ENCODE results near the gene SLC24A3.

Gene SLC24A3

GRCh38 chr20:19739351-19739750 is 526.9 kb downstream of the SLC24A3 start:
- TF ChIP-seq, protein P1, sequence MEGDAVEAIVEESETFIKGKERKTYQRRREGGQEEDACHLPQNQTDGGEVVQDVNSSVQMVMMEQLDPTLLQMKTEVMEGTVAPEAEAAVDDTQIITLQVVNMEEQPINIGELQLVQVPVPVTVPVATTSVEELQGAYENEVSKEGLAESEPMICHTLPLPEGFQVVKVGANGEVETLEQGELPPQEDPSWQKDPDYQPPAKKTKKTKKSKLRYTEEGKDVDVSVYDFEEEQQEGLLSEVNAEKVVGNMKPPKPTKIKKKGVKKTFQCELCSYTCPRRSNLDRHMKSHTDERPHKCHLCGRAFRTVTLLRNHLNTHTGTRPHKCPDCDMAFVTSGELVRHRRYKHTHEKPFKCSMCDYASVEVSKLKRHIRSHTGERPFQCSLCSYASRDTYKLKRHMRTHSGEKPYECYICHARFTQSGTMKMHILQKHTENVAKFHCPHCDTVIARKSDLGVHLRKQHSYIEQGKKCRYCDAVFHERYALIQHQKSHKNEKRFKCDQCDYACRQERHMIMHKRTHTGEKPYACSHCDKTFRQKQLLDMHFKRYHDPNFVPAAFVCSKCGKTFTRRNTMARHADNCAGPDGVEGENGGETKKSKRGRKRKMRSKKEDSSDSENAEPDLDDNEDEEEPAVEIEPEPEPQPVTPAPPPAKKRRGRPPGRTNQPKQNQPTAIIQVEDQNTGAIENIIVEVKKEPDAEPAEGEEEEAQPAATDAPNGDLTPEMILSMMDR (IDR thresholded peaks at IDR 0.05; ENCODE audit: low read length, missing control alignments), result no peak
- DNase-seq (ENCODE audit: low read depth), result no peak
- no peak overlapping the region for H3K4me3 ChIP-seq (replicated peaks; ENCODE audit: low read depth, low read length)

- DNase-seq (ENCODE audit: low read depth), result no peak
- no peak overlapping the region for H3K4me3 ChIP-seq (replicated peaks; ENCODE audit: low read depth, low read length)
- TF ChIP-seq, protein P1 (IDR thresholded peaks at IDR 0.05; ENCODE audit: low read length, missing control alignments), result no peak
Measured at GRCh38 chr20:19740512-19740911, 528.1 kb downstream of the SLC24A3 start.

DNA sequence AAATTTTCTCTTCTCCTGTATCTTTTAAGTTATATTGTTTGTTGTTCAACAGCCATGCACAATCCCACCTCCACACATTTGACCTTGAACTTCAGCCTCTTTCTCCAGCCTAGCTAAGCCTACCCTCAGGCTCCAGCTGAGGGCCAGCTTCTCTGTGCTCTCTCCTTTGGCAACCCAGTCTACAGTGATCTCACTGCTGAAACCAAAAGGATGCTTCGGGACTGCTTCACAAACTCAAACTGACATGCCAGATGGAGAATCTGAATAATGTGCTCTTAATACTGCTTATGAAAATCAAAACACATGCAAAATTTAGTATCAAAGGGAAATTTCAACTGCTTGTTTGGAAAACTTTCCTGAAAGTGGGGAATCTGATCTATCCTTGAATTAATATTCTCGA is 529.5 kb downstream of the SLC24A3 start:
- no peak overlapping the region for H3K4me3 ChIP-seq (replicated peaks; ENCODE audit: low read depth, low read length)
- DNase-seq (ENCODE audit: low read depth), result no peak
- TF ChIP-seq, protein P1 (IDR thresholded peaks at IDR 0.05; ENCODE audit: low read length, missing control alignments), result no peak

DNA sequence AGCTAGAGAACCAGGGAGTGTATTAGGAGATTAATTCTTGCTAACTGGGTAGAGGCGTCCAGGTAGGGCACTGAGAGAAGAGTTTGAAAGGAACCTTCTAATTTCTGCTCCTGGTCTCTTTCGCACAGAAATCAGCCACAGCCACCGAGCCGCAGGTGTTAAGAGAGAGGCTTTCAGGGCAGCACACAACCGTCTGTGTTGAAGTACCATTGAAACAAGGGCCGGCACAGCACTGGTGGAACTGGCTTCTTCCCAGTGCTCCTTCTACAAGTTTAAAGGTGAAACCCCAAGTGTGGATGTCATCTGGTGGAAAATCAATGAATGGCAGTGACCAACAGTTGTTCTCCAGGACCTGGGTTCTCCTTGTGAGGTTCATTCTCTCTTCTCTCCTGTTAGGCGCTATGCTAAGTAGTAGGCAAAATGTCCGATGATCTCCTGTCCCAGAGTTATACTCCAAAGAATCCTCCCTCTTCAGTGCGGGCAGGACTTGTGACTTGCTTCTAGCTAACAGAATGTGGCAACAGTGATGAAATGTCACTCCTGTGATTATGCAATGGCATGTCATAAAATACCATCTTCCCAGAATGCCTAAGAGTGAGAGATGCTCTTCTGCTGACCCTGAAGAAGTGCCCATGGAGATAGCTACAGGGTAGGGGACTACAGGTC is 530.7 kb downstream of the SLC24A3 start:
- TF ChIP-seq, protein P1 (IDR thresholded peaks at IDR 0.05; ENCODE audit: low read length, missing control alignments), result no peak
- H3K4me3 ChIP-seq (replicated peaks; ENCODE audit: low read depth, low read length), result no peak overlapping the region

GRCh38 chr20:19743640-19743995 is 531.2 kb downstream of the SLC24A3 start:
- DNase-seq (ENCODE audit: low read depth), result no peak
- TF ChIP-seq, protein P1 (IDR thresholded peaks at IDR 0.05; ENCODE audit: low read length, missing control alignments), result no peak
- no peak overlapping the region for H3K4me3 ChIP-seq (replicated peaks; ENCODE audit: low read depth, low read length)

More for the DNA sequence above, 530.7 kb downstream of the SLC24A3 start:
- DNase-seq (ENCODE audit: low read depth), result no peak

- TF ChIP-seq, protein P1 (IDR thresholded peaks at IDR 0.05; ENCODE audit: low read length, missing control alignments), result no peak
- no peak overlapping the region for H3K4me3 ChIP-seq (replicated peaks; ENCODE audit: low read depth, low read length)
- no peak for DNase-seq (ENCODE audit: low read depth)
Measured at GRCh38 chr20:19745106-19745505, 532.7 kb downstream of the SLC24A3 start.

DNA sequence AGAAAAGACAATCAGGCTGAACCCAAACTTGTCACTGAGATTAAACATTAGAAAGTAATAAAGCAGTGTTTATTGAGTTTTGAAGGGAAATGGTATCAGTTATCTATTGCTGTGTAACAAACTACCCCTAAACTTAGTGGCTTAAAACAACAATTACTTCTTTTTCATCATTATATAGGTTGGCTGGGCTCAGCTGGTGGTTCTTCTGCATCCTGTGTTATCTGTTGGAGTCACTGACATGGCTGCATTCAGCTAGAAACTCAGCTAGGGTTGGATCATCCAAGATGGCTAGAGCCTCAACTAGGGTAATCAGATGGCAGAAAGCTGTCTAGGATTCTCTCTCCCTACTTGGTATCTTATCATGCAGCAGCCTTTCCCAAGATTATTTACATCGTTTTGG is 533.1 kb downstream of the SLC24A3 start:
- TF ChIP-seq, protein P1 (IDR thresholded peaks at IDR 0.05; ENCODE audit: low read length, missing control alignments), result no peak
- H3K4me3 ChIP-seq (replicated peaks; ENCODE audit: low read depth, low read length), result no peak overlapping the region
- no peak for DNase-seq (ENCODE audit: low read depth)

Data from fibroblast of pulmonary artery (primary cell).